HepG2 (cell line): Measurements from ENCODE around the gene LAMC3. TPM values are rescaled to one million over a fixed set of nuclear protein-coding genes. Genes with fewer than 3 reads are reported as not detected.

Experiments used
- ATAC-seq: fragments of 200-7000 bp; cut with Tn5 transposase; 3 replicates; pipeline ENCODE4 v1.9.1; 2020; ENCODE audit warnings: mild to moderate bottlenecking, moderate library complexity
- BruUV-seq: library from RNA; stranded (reverse); fragments of 400-500 nt; replicated peaks from 2 replicates; lab custom pipeline; 2021; lab: Mats Ljungman, UMichigan
- CTCF ChIA-PET: fragments of 300-600 bp; formaldehyde crosslinking; extraction: SDS; loops from one replicate; lab custom pipeline; 2021; ENCODE audit warnings: low total read pairs, inconsistent platforms, low intra/inter-chr PET ratio; lab: Yijun Ruan, JAX
- POLR2A ChIA-PET: fragments of 350-600 bp; sonication (Branson Sonifier 250); formaldehyde crosslinking; loops from one replicate; lab custom pipeline; 2020; ENCODE audit warnings: antibody characterized with exemption, inconsistent platforms; lab: Yijun Ruan, JAX
- DNase-seq: peaks from one replicate; pipeline ENCODE4 v3.0.0-alpha.2; 2015; ENCODE audit warnings: low spot score
- FAIRE-seq: peaks from 3 replicates; lab custom pipeline; 2011; peaks lifted over from hg19 to GRCh38; lab: Jason Lieb, UNC
- H2AFZ ChIP-seq: one replicate; pipeline ENCODE4 v1.6.1; 2011; ENCODE audit warnings: low read length, inconsistent platforms
- H3K27ac ChIP-seq: fragments of 300-600 bp; 3 replicates; pipeline ENCODE4 v1.8.0; 2011; ENCODE audit warnings: mixed run types, mild to moderate bottlenecking, mixed read lengths, low read length, inconsistent platforms; ENCODE audit not compliant: insufficient read depth; ENCODE audit errors: extremely low read length
- H3K27me3 ChIP-seq, 2 experiments: fragments of 200-600 bp in 1 of 2; 2 replicates in 1 of 2; 3 replicates in 1 of 2; pipeline versions ENCODE4 v1.6.0 to v1.8.0; 2011; ENCODE audit warnings: low read length in 2 of 2, mild to moderate bottlenecking in 2 of 2, moderate library complexity in 2 of 2, inconsistent platforms in 1 of 2; ENCODE audit not compliant: insufficient read depth in 2 of 2, control insufficient read depth in 1 of 2
- H3K36me3 ChIP-seq, 2 experiments: fragments of 200-600 bp in 1 of 2; replicated peaks in 1 of 2; 2 replicates in 1 of 2; 3 replicates in 1 of 2; pipeline versions ENCODE4 v1.5.1 to v1.8.0; 2011; ENCODE audit warnings: low read length in 2 of 2, inconsistent platforms in 1 of 2; ENCODE audit not compliant: insufficient read depth in 2 of 2, control insufficient read depth in 1 of 2
- H3K4me1 ChIP-seq: 2 replicates; pipeline ENCODE4 v1.5.1; 2012; ENCODE audit warnings: low read length, inconsistent platforms; ENCODE audit not compliant: insufficient read depth
- H3K4me2 ChIP-seq: 2 replicates; pipeline ENCODE4 v1.6.0; 2011; ENCODE audit warnings: low read depth, low read length, inconsistent platforms
- H3K4me3 ChIP-seq, 3 experiments: fragments of 200-600 bp in 1 of 3; sonication (generic), shearing (Covaris generic) in 1 of 3; replicated peaks in 1 of 3; 2 replicates each; pipeline ENCODE4 v1.5.1; 2011 to 2016; ENCODE audit warnings: low read length in 3 of 3, inconsistent platforms in 2 of 3, low read depth in 2 of 3, mild to moderate bottlenecking in 2 of 3, control low read depth in 1 of 3, mixed read lengths in 1 of 3; ENCODE audit not compliant: insufficient read depth in 1 of 3
- H3K79me2 ChIP-seq: one replicate; pipeline ENCODE4 v1.6.1; 2011; ENCODE audit warnings: low read length, inconsistent platforms; ENCODE audit not compliant: insufficient read depth
- H3K9ac ChIP-seq: 2 replicates; pipeline ENCODE4 v1.6.0; 2011; ENCODE audit warnings: mild to moderate bottlenecking, low read depth, low read length, inconsistent platforms; ENCODE audit not compliant: insufficient read depth
- H3K9me3 ChIP-seq: 2 replicates; pipeline ENCODE4 v1.5.1; 2012; ENCODE audit warnings: mild to moderate bottlenecking, low read length
- H4K20me1 ChIP-seq: 2 replicates; pipeline ENCODE4 v1.6.0; 2011; ENCODE audit warnings: inconsistent platforms, mild to moderate bottlenecking, low read length, moderate library complexity; ENCODE audit not compliant: insufficient read depth
- FOSL2 ChIP-seq: sonication (generic); formaldehyde crosslinking; IDR thresholded peaks from 2 replicates; pipeline ENCODE4 v1.4.0; 2020; ENCODE audit warnings: missing genetic modification reagents
- MIER2 ChIP-seq: IDR thresholded peaks from 2 replicates; pipeline ENCODE4 v1.6.1; 2016; ENCODE audit warnings: missing biosample characterization, missing genetic modification reagents
- PHF21A ChIP-seq: sonication (generic); formaldehyde crosslinking; IDR thresholded peaks from 2 replicates; pipeline ENCODE4 v1.5.0; 2020; ENCODE audit warnings: mild to moderate bottlenecking, missing genetic modification reagents
- POLR2G ChIP-seq: fragments of 200-400 bp; formaldehyde crosslinking; IDR thresholded peaks from 2 replicates; pipeline ENCODE4 v1.6.1; 2018; ENCODE audit warnings: mild to moderate bottlenecking, low read depth, low read length, moderate library complexity
- RBFOX2 ChIP-seq: fragments of 200-400 bp; formaldehyde crosslinking; IDR thresholded peaks from 2 replicates; pipeline ENCODE4 v1.6.1; 2017; ENCODE audit warnings: low read depth, mild to moderate bottlenecking, low read length
- ZNF30 ChIP-seq: sonication (generic); formaldehyde crosslinking; IDR thresholded peaks from 2 replicates; pipeline ENCODE4 v1.5.0; 2020; ENCODE audit warnings: mild to moderate bottlenecking, missing genetic modification reagents
- WGBS: methylation state at CpG from one replicate; pipeline ENCODE4 v1.1.6; 2017; ENCODE audit warnings: low lambda C conversion rate; 5-methylcytosine and 5-hydroxymethylcytosine counted together
- in situ Hi-C: cut with HindIII; loops from 2 replicates; pipeline ENCODE4 v1.10.0; 2017; ENCODE audit warnings: low pct_unique_long_range_greater_than_20kb; ENCODE audit not compliant: extremely low pct_ligation_motif_present
- intact Hi-C: fragments of 100-400 bp; cut with micrococcal nuclease; formaldehyde crosslinking; loops from one replicate; pipeline ENCODE4 v1.10.0; 2022; ENCODE audit not compliant: unreplicated experiment
- polyA plus RNA-seq, 8 experiments: library from polyadenylated mRNA; depleted of rRNA in 3 of 8; stranded (reverse) in 7 of 8; unstranded in 1 of 8; fragments of >200 nt; fragmentation: Illumina TruSeq in 4 of 8; extraction: Trizol in 4 of 8; gene quantifications; 2 replicates each; pipeline versions ENCODE4 v1.2.1 to v1.2.3, GENCODE V29; 2011 to 2016; ENCODE audit warnings: low read depth in 4 of 8, missing spikeins in 1 of 8, mixed read lengths in 1 of 8; ENCODE audit not compliant: insufficient read depth in 1 of 8
- total RNA-seq, 5 experiments: library from RNA; depleted of rRNA; stranded (reverse); fragments of >200 nt; fragmentation: Illumina TruSeq; extraction: Trizol; gene quantifications; 2 replicates each; pipeline ENCODE4 v1.2.3, GENCODE V29; 2016; ENCODE audit warnings: low read depth in 1 of 5

The LAMC3 gene
- total and polyA plus RNA-seq, 2 of the 13 experiments (the other 11 are each of a cell fraction or from before 2014, with no cell fraction given) = 0.07 to 0.57 TPM

GRCh38 chr9:131111854-131112311, 102.9 kb downstream of the LAMC3 start (continued):
- peak; percentile 77 for TF ChIP-seq RBFOX2
- no peak for TF ChIP-seq PHF21A

- DNase-seq = no peak
- Histone ChIP-seq H2AFZ (no peak overlapping the region), H3K9ac (no peak overlapping the region; the same call in 1 of the 2 replicates), H3K36me3 (no peaks in the 10 kb centered on the region; a peak in 1 of 5 replicates), H3K79me2 (no peaks in the 10 kb centered on the region), H4K20me1 (no peaks in the 10 kb centered on the region), H3K4me2 (0 out of 2 replicates have a peak overlapping the region, but pooled peaks have one; percentile 53), H3K27me3 (peaks cover 0 to 3% of the 10 kb centered on the region in 2 experiments; a peak in 1 of 5 replicates), H3K4me3 (no peak overlapping the region), H3K4me1 (peaks cover 17% of the 10 kb centered on the region), H3K27ac (no peak overlapping the region), H3K9me3 (no peaks in the 10 kb centered on the region)
- BruUV-seq = TSS peak; percentile 31
- intact Hi-C loops = no loop called here
- FAIRE-seq = no peak
- ChIA-PET CTCF (no interaction called here), POLR2A (interaction anchor here (1.8 to 3.2 kb wide), 2 partner anchors 11 to 13 kb away, joined by 8 to 15 read pairs; partner anchors contain the start of gene NUP214)
- ATAC-seq = no peak
- in situ Hi-C loops = no loop called here
- WGBS = 96% methylated on average over 22 of the region's 23 CpGs
- TF ChIP-seq ZNF30 (CRISPR knock-in tag) (no peak), FOSL2 (CRISPR knock-in tag) (no peak)
Measured at GRCh38 chr9:131112374-131113154, 103.6 kb downstream of the LAMC3 start.

GRCh38 chr9:131113655-131114054, 104.7 kb downstream of the LAMC3 start:
- no TSS peak for BruUV-seq
- peaks cover 0 to 3% of the 10 kb centered on the region in 2 experiments; a peak in 1 of 5 replicates for H3K27me3 ChIP-seq
- no peak overlapping the region for H3K9ac ChIP-seq
- ChIA-PET POLR2A (no interaction called here), CTCF (no interaction called here)
- no peak overlapping the region for H2AFZ ChIP-seq
- H3K9me3 ChIP-seq = no peaks in the 10 kb centered on the region
- peaks cover 17% of the 10 kb centered on the region for H3K4me1 ChIP-seq
- in situ Hi-C loops (no loop called here), intact Hi-C loops (no loop called here)
- H4K20me1 ChIP-seq = no peaks in the 10 kb centered on the region
- H3K79me2 ChIP-seq = no peaks in the 10 kb centered on the region
- FAIRE-seq = no peak
- no peak overlapping the region for H3K4me2 ChIP-seq
- TF ChIP-seq MIER2 = no peak
- no peak for TF ChIP-seq POLR2G
- no peak overlapping the region for H3K4me3 ChIP-seq
- H3K27ac ChIP-seq = no peak overlapping the region
- no peak for ATAC-seq
- 100% methylated on average over 7 of the region's 8 CpGs for WGBS
- no peaks in the 10 kb centered on the region; a peak in 1 of 5 replicates for H3K36me3 ChIP-seq
- DNase-seq = no peak
